ENCODE measurements around the gene TNFRSF12A. TPM values are rescaled to one million over a fixed set of nuclear protein-coding genes. Genes with fewer than 3 reads are reported as not detected.

TNFRSF12A gene
- total and polyA plus RNA-seq, 2 of the 13 experiments (the other 11 are each of a cell fraction or from before 2014, with no cell fraction given): 61.9 to 66.0 TPM

DNA sequence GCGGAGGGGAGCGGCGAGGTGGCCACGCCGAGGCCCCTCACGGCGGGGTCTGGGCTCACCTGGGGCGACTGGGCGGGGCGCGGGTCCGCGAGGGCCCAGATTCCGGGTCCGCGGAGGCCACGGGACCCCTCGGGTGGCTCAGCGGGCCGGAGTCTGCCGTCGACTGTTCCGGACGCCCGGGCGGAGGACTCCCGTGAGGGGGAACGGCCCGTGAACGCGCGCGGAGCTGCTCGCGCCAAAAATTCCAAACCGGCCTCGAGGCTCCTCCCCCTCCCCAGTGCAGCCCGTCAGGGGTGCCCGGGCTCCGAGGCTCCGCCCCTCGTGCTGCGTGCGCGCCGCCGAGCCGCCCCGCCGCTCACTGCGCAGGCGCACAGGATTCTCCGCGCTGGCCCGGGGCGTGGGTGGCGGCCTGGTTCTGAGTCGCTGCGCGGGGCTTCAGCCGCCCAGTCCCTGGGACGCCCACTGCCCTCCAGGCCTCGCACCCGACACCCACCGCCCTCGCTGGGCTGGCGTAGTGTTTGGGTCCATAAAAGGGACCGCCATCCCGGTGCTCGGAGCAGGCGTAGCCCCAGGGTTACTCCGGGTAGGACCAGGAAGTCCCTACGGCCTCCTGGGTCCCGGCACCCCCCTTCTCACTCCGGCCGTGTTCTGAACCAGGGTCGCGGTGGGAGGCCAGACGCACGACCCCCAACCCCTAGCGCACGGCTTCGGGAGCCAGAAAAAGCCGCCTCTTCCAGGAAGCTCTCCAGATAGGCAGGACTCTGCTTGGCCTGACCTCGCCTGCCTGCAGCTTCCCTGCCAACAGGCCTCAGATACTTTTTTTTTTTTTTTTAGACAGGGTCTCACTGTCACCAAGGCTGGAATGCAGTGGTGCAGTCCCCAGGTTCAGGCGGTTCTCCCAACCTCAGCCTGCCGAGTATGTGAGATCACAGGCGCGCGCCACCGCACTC lies 39.7 kb upstream of the TNFRSF12A start, which contains the start of gene PKMYT1 (continued):
- TF ChIP-seq, protein P1, sequence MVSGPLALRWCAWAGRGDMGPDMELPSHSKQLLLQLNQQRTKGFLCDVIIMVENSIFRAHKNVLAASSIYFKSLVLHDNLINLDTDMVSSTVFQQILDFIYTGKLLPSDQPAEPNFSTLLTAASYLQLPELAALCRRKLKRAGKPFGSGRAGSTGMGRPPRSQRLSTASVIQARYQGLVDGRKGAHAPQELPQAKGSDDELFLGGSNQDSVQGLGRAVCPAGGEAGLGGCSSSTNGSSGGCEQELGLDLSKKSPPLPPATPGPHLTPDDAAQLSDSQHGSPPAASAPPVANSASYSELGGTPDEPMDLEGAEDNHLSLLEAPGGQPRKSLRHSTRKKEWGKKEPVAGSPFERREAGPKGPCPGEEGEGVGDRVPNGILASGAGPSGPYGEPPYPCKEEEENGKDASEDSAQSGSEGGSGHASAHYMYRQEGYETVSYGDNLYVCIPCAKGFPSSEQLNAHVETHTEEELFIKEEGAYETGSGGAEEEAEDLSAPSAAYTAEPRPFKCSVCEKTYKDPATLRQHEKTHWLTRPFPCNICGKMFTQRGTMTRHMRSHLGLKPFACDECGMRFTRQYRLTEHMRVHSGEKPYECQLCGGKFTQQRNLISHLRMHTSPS (CRISPR knock-in tag; IDR thresholded peaks at IDR 0.05; ENCODE audit: low read depth): no peak
- TF ChIP-seq, protein P2, sequence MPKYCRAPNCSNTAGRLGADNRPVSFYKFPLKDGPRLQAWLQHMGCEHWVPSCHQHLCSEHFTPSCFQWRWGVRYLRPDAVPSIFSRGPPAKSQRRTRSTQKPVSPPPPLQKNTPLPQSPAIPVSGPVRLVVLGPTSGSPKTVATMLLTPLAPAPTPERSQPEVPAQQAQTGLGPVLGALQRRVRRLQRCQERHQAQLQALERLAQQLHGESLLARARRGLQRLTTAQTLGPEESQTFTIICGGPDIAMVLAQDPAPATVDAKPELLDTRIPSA (CRISPR knock-in tag; IDR thresholded peaks at IDR 0.05; ENCODE audit: borderline replicate concordance): no peak
- TF ChIP-seq, protein P3, sequence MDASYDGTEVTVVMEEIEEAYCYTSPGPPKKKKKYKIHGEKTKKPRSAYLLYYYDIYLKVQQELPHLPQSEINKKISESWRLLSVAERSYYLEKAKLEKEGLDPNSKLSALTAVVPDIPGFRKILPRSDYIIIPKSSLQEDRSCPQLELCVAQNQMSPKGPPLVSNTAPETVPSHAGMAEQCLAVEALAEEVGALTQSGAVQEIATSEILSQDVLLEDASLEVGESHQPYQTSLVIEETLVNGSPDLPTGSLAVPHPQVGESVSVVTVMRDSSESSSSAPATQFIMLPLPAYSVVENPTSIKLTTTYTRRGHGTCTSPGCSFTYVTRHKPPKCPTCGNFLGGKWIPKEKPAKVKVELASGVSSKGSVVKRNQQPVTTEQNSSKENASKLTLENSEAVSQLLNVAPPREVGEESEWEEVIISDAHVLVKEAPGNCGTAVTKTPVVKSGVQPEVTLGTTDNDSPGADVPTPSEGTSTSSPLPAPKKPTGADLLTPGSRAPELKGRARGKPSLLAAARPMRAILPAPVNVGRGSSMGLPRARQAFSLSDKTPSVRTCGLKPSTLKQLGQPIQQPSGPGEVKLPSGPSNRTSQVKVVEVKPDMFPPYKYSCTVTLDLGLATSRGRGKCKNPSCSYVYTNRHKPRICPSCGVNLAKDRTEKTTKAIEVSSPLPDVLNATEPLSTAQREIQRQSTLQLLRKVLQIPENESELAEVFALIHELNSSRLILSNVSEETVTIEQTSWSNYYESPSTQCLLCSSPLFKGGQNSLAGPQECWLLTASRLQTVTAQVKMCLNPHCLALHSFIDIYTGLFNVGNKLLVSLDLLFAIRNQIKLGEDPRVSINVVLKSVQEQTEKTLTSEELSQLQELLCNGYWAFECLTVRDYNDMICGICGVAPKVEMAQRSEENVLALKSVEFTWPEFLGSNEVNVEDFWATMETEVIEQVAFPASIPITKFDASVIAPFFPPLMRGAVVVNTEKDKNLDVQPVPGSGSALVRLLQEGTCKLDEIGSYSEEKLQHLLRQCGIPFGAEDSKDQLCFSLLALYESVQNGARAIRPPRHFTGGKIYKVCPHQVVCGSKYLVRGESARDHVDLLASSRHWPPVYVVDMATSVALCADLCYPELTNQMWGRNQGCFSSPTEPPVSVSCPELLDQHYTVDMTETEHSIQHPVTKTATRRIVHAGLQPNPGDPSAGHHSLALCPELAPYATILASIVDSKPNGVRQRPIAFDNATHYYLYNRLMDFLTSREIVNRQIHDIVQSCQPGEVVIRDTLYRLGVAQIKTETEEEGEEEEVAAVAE (CRISPR knock-in tag; IDR thresholded peaks at IDR 0.05; ENCODE audit: borderline replicate concordance): 0 out of 2 replicates have a peak, but pooled peaks have one; percentile 31
- TF ChIP-seq ZBTB8A (CRISPR knock-in tag; IDR thresholded peaks at IDR 0.05; ENCODE audit: borderline replicate concordance, low read depth) (no peak), ZNF766 (CRISPR knock-in tag; IDR thresholded peaks at IDR 0.05; ENCODE audit: borderline replicate concordance) (no peak), CREB1 (IDR thresholded peaks at IDR 0.05) (no peak), CREB1 (CRISPR knock-in tag; IDR thresholded peaks at IDR 0.05) (no peak), TRIM24 (CRISPR knock-in tag; IDR thresholded peaks at IDR 0.05) (no peak), NFKB2 (CRISPR knock-in tag; IDR thresholded peaks at IDR 0.05; ENCODE audit: borderline replicate concordance) (peak; percentile 61; the same call in 1 of the 2 replicates), ZNF629 (CRISPR knock-in tag; conservative IDR thresholded peaks at IDR 0.05) (no peak), ZNF879 (CRISPR knock-in tag; IDR thresholded peaks at IDR 0.05) (no peak), ZNF33B (CRISPR knock-in tag; IDR thresholded peaks at IDR 0.05) (peak; percentile 56; the same call in 1 of the 2 replicates), TGIF2 (CRISPR knock-in tag; IDR thresholded peaks at IDR 0.05) (no peak), NFE2 (CRISPR knock-in tag; IDR thresholded peaks at IDR 0.05) (no peak), ZNF180 (CRISPR knock-in tag; IDR thresholded peaks at IDR 0.05; ENCODE audit: borderline replicate concordance, low read depth) (no peak), RFXANK (CRISPR knock-in tag; IDR thresholded peaks at IDR 0.05) (no peak), GTF2F1 (IDR thresholded peaks at IDR 0.05; ENCODE audit: low read length) (no peak)
- TF ChIP-seq, protein P4, sequence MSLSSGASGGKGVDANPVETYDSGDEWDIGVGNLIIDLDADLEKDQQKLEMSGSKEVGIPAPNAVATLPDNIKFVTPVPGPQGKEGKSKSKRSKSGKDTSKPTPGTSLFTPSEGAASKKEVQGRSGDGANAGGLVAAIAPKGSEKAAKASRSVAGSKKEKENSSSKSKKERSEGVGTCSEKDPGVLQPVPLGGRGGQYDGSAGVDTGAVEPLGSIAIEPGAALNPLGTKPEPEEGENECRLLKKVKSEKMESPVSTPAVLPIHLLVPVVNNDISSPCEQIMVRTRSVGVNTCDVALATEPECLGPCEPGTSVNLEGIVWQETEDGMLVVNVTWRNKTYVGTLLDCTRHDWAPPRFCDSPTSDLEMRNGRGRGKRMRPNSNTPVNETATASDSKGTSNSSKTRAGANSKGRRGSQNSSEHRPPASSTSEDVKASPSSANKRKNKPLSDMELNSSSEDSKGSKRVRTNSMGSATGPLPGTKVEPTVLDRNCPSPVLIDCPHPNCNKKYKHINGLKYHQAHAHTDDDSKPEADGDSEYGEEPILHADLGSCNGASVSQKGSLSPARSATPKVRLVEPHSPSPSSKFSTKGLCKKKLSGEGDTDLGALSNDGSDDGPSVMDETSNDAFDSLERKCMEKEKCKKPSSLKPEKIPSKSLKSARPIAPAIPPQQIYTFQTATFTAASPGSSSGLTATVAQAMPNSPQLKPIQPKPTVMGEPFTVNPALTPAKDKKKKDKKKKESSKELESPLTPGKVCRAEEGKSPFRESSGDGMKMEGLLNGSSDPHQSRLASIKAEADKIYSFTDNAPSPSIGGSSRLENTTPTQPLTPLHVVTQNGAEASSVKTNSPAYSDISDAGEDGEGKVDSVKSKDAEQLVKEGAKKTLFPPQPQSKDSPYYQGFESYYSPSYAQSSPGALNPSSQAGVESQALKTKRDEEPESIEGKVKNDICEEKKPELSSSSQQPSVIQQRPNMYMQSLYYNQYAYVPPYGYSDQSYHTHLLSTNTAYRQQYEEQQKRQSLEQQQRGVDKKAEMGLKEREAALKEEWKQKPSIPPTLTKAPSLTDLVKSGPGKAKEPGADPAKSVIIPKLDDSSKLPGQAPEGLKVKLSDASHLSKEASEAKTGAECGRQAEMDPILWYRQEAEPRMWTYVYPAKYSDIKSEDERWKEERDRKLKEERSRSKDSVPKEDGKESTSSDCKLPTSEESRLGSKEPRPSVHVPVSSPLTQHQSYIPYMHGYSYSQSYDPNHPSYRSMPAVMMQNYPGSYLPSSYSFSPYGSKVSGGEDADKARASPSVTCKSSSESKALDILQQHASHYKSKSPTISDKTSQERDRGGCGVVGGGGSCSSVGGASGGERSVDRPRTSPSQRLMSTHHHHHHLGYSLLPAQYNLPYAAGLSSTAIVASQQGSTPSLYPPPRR (CRISPR knock-in tag; IDR thresholded peaks at IDR 0.05; ENCODE audit: borderline replicate concordance): no peak; the same call in 1 of the 2 replicates

Data from HepG2 (cell line).